Endothelial cell of umbilical vein (primary cell): ENCODE data around the gene OR9Q1. TPM values are rescaled to one million over a fixed set of nuclear protein-coding genes. Genes with fewer than 3 reads are reported as not detected.
"Not testable (repeated sequence)": the region's sequence is repeated elsewhere in the genome, so short reads cannot be mapped to it uniquely, and the experiment has no call there.

Experiments
- BruUV-seq: library from RNA; stranded (reverse); fragments of 400-500 nt; replicated peaks from 2 replicates; lab custom pipeline; 2021; lab: Mats Ljungman, UMichigan
- CTCF ChIA-PET: fragments of 300-600, 350-600 bp; sonication (Branson Sonifier 250); formaldehyde crosslinking; loops from one replicate; lab custom pipeline; 2021; ENCODE audit warnings: antibody characterized with exemption, inconsistent platforms; lab: Charles Lee
- POLR2A ChIA-PET: fragments of 300-600, 350-600 bp; sonication (Branson Sonifier 250); formaldehyde crosslinking; loops from one replicate; lab custom pipeline; 2021; ENCODE audit warnings: antibody characterized with exemption, inconsistent platforms; lab: Charles Lee
- DNase-seq: peaks from one replicate; pipeline ENCODE4 v3.0.0-alpha.2; 2011; ENCODE audit warnings: low read depth, low spot score
- FAIRE-seq: peaks from 2 replicates; lab custom pipeline; 2011; peaks lifted over from hg19 to GRCh38; lab: Jason Lieb, UNC
- H2AFZ ChIP-seq: 2 replicates; pipeline ENCODE4 v1.6.0; 2012; ENCODE audit warnings: low read depth, low read length, control low read depth, inconsistent platforms
- H3K27ac ChIP-seq: 2 replicates; pipeline ENCODE4 v1.5.1; 2011; ENCODE audit warnings: low read depth, mild to moderate bottlenecking, control low read depth, low read length, moderate library complexity; ENCODE audit not compliant: insufficient read depth
- H3K27me3 ChIP-seq, 2 experiments: 2 replicates each; pipeline versions ENCODE4 v1.6.0 to v1.6.1; 2011; ENCODE audit warnings: low read length in 2 of 2, mixed read lengths in 1 of 2; ENCODE audit not compliant: control insufficient read depth in 2 of 2, insufficient read depth in 2 of 2
- H3K36me3 ChIP-seq, 2 experiments: 2 replicates in 1 of 2; 3 replicates in 1 of 2; pipeline ENCODE4 v1.5.1; 2011; ENCODE audit warnings: low read length in 2 of 2, mild to moderate bottlenecking in 1 of 2, moderate library complexity in 1 of 2; ENCODE audit not compliant: control insufficient read depth in 2 of 2, insufficient read depth in 2 of 2; ENCODE audit errors: extremely low read depth in 1 of 2
- H3K4me1 ChIP-seq: 3 replicates; pipeline ENCODE4 v1.5.1; 2011; ENCODE audit warnings: mild to moderate bottlenecking, low read length; ENCODE audit not compliant: control insufficient read depth, insufficient read depth; ENCODE audit errors: extremely low read depth
- H3K4me2 ChIP-seq: 2 replicates; pipeline ENCODE4 v1.6.1; 2011; ENCODE audit warnings: low read length, control low read depth, mixed read lengths; ENCODE audit not compliant: insufficient read depth
- H3K4me3 ChIP-seq, 3 experiments: fragments of 200-600 bp in 1 of 3; sonication (generic), shearing (Covaris generic) in 1 of 3; replicated peaks in 1 of 3; 2 replicates each; pipeline ENCODE4 v1.5.1; 2011 to 2016; ENCODE audit warnings: control low read depth in 3 of 3, low read length in 3 of 3, mild to moderate bottlenecking in 2 of 3, inconsistent platforms in 1 of 3, low read depth in 1 of 3, moderate library complexity in 1 of 3; ENCODE audit not compliant: insufficient read depth in 1 of 3
- H3K79me2 ChIP-seq: 2 replicates; pipeline ENCODE4 v1.6.0; 2012; ENCODE audit warnings: low read length, inconsistent platforms; ENCODE audit not compliant: control insufficient read depth, insufficient read depth
- H3K9ac ChIP-seq: replicated peaks from 2 replicates; pipeline ENCODE3; 2011; ENCODE audit warnings: low read length, control low read depth; ENCODE audit not compliant: insufficient read depth; ENCODE audit errors: extremely low read depth
- H3K9me1 ChIP-seq: replicated peaks from 3 replicates; pipeline ENCODE4 v1.6.0; 2011; ENCODE audit warnings: mild to moderate bottlenecking, low read length; ENCODE audit not compliant: control insufficient read depth, insufficient read depth; ENCODE audit errors: extremely low read depth
- H3K9me3 ChIP-seq: replicated peaks from 2 replicates; pipeline ENCODE4 v1.5.1; 2012; ENCODE audit warnings: low read length, inconsistent platforms; ENCODE audit not compliant: control insufficient read depth, insufficient read depth
- H4K20me1 ChIP-seq: replicated peaks from 2 replicates; pipeline ENCODE3; 2011; ENCODE audit warnings: mild to moderate bottlenecking, low read length; ENCODE audit not compliant: control insufficient read depth, insufficient read depth; ENCODE audit errors: extremely low read depth
- CTCF ChIP-seq, 2 donors: IDR thresholded peaks; 1 replicate in 1 of 2; 2 replicates in 1 of 2; pipeline ENCODE4 v1.5.1; 2011; ENCODE audit warnings: low read length in 2 of 2, mild to moderate bottlenecking in 2 of 2, moderate library complexity in 2 of 2, control low read depth in 1 of 2, inconsistent platforms in 1 of 2, low read depth in 1 of 2; ENCODE audit not compliant: insufficient read depth in 1 of 2; ENCODE audit errors: extremely low read depth in 1 of 2
- EZH2 ChIP-seq: IDR thresholded peaks from 2 replicates; pipeline ENCODE4 v1.6.1; 2012; ENCODE audit warnings: borderline replicate concordance, low read depth, mild to moderate bottlenecking, moderate library complexity, low read length, inconsistent platforms; ENCODE audit not compliant: severe bottlenecking
- FOS ChIP-seq: IDR thresholded peaks from 2 replicates; pipeline ENCODE4 v1.6.1; 2011; ENCODE audit warnings: mild to moderate bottlenecking, low read length, moderate library complexity, borderline replicate concordance; ENCODE audit not compliant: insufficient read depth
- MYC ChIP-seq: IDR thresholded peaks from one replicate; pipeline ENCODE4 v1.6.1; 2011; ENCODE audit warnings: mild to moderate bottlenecking, low read depth, low read length
- POLR2A ChIP-seq: IDR thresholded peaks from 2 replicates; pipeline ENCODE4 v1.6.1; 2012; ENCODE audit warnings: low read depth, mild to moderate bottlenecking, control low read depth, low read length
- dilution Hi-C: fragments of 300-500 bp; cut with MboI; formaldehyde crosslinking; loops from one replicate; pipeline ENCODE4 v1.15.0; 2019; ENCODE audit warnings: low sequenced_read_pairs; ENCODE audit not compliant: extremely low pct_ligation_motif_present
- intact Hi-C: fragments of 100-400 bp; cut with micrococcal nuclease; formaldehyde crosslinking; loops from one replicate; pipeline ENCODE4 v1.10.0; 2022
- polyA plus RNA-seq, 4 experiments: library from polyadenylated mRNA; depleted of rRNA in 3 of 4; stranded (reverse) in 3 of 4; unstranded in 1 of 4; fragments of >200 nt; gene quantifications; 2 replicates each; pipeline versions ENCODE4 v1.2.1 to v1.2.3, GENCODE V29; 2011 to 2012; ENCODE audit warnings: missing spikeins in 1 of 4
- total RNA-seq: library from RNA; stranded (reverse); gene quantifications from 2 replicates; pipeline ENCODE4 v1.2.3, GENCODE V29; 2021

OR9Q1 gene
- total and polyA plus RNA-seq, 2 donors (not counting 3 experiments of a cell fraction or from before 2014, with no cell fraction given): not detected

- Histone ChIP-seq H3K79me2 (no peaks in the 10 kb centered on the region), H3K27me3 (peaks cover 9 to 12% of the 10 kb centered on the region in 2 experiments), H3K36me3 (no peaks in the 10 kb centered on the region), H4K20me1 (no peaks in the 10 kb centered on the region), H3K9ac (no peak overlapping the region), H3K9me1 (no peaks in the 10 kb centered on the region), H3K27ac (no peak overlapping the region), H3K9me3 (no peaks in the 10 kb centered on the region), H3K4me1 (no peaks in the 10 kb centered on the region), H3K4me3 (no peak overlapping the region), H3K4me2 (no peak overlapping the region), H2AFZ (no peak overlapping the region)
- ChIA-PET POLR2A (no interaction called here), CTCF (interaction anchor here (0.7 kb wide), 1 partner anchor 18 kb away, joined by 3 read pairs; no protein-coding TSS in a partner anchor)
- TF ChIP-seq MYC (no peak), POLR2A (no peak), EZH2 (no peak), FOS (no peak), CTCF (IDR thresholded peaks at IDR 0.05; ENCODE audit: extremely low read depth in 1 of 2, insufficient read depth in 1 of 2, low read depth in 1 of 2, low read length in 2 of 2) (no peak)
- dilution Hi-C loops: no loop called here
- no TSS peak for BruUV-seq
- FAIRE-seq: no peak
- intact Hi-C loops: no loop called here
- DNase-seq: no peak
These were observed 40.5 kb upstream of the OR9Q1 start for GRCh38 chr11:57983191-57983590.

DNA sequence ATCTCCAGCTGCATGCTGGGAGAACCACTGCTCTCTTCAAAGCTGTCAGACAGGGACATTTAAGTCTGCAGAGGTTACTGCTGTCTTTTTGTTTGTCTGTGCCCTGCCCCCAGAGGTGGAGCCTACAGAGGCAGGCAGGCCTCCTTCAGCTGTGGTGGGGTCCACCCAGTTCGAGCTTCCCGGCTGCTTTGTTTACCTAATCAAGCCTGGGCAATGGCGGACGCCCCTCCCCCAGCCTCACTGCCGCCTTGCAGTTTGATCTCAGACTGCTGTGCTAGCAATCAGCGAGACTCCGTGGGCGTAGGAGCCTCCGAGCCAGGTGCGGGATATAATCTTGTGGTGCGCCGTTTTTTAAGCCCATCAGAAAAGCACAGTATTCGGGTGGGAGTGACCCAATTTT is 24.2 kb upstream of the OR9Q1 start:
- dilution Hi-C loops, CTCF ChIA-PET: not testable (repeated sequence)

GRCh38 chr11:58000021-58000420 is 23.7 kb upstream of the OR9Q1 start:
- H4K20me1 ChIP-seq, H2AFZ ChIP-seq, dilution Hi-C loops, H3K9me3 ChIP-seq, H3K27me3 ChIP-seq, DNase-seq, H3K9me1 ChIP-seq, H3K4me2 ChIP-seq, H3K27ac ChIP-seq, BruUV-seq, H3K9ac ChIP-seq, H3K4me3 ChIP-seq, H3K79me2 ChIP-seq, CTCF ChIA-PET, POLR2A ChIA-PET, FAIRE-seq, H3K36me3 ChIP-seq: not testable (repeated sequence)
- peaks cover 32% of the 10 kb centered on the region for H3K4me1 ChIP-seq
- intact Hi-C loops: loop anchor here (5.0 to 10.0 kb wide), 4 partner anchors 238 to 575 kb away; partner anchors contain the start of genes CTNND1, SLC43A3 and ZDHHC5

More for the DNA sequence above, 24.2 kb upstream of the OR9Q1 start:
- BruUV-seq, H3K36me3 ChIP-seq, H3K9me1 ChIP-seq, H3K27ac ChIP-seq, DNase-seq, intact Hi-C loops, H4K20me1 ChIP-seq, H3K4me2 ChIP-seq, H3K9me3 ChIP-seq, H3K9ac ChIP-seq, H2AFZ ChIP-seq, H3K27me3 ChIP-seq, H3K4me3 ChIP-seq, POLR2A ChIA-PET, FAIRE-seq, H3K79me2 ChIP-seq: not testable (repeated sequence)
- peaks cover 29% of the 10 kb centered on the region for H3K4me1 ChIP-seq
